GM18951 (cell line): Measurements from ENCODE around the gene MRPL45.
"Not testable (repeated sequence)": the region's sequence is repeated elsewhere in the genome, so short reads cannot be mapped to it uniquely, and the experiment has no call there.

ENCODE experiments used
- POLR2A ChIP-seq: IDR thresholded peaks from 4 replicates; pipeline ENCODE4 v1.6.1; 2011; ENCODE audit warnings: mild to moderate bottlenecking; ENCODE audit not compliant: insufficient read length, insufficient read depth; ENCODE audit errors: extremely low read depth
- in situ Hi-C: fragments of 300-500 bp; cut with MboI; formaldehyde crosslinking; loops from one replicate; pipeline ENCODE4 v1.12.0; 2022; ENCODE audit warnings: low sequenced_read_pairs, mixed read lengths, inconsistent platforms; ENCODE audit not compliant: unreplicated experiment

Gene MRPL45

GRCh38 chr17:38296834-38297517 lies at the start of gene MRPL45:
TSS of gene MRPL45 (plus strand) at chr17:38297168. CDS start at chr17:38297184, 16 bp downstream.
- TF ChIP-seq POLR2A: peak; percentile 44
- in situ Hi-C loops: not testable (repeated sequence)

- in situ Hi-C loops: not testable (repeated sequence)
Measured at GRCh38 chr17:38253191-38253590, 43.8 kb upstream of the MRPL45 start.

- in situ Hi-C loops: not testable (repeated sequence)
Measured at GRCh38 chr17:38254357-38254756, 42.6 kb upstream of the MRPL45 start.

- TF ChIP-seq POLR2A: peak; percentile 53
- in situ Hi-C loops: not testable (repeated sequence)
Measured at GRCh38 chr17:38257013-38257621, 39.9 kb upstream of the MRPL45 start.

- in situ Hi-C loops: not testable (repeated sequence)
Measured at GRCh38 chr17:38265974-38266506, 30.9 kb upstream of the MRPL45 start.

GRCh38 chr17:38266571-38266970 lies 30.4 kb upstream of the MRPL45 start:
- in situ Hi-C loops: not testable (repeated sequence)

- in situ Hi-C loops: not testable (repeated sequence)
Measured at GRCh38 chr17:38268138-38268537, 28.8 kb upstream of the MRPL45 start.

GRCh38 chr17:38269045-38269444 lies 27.9 kb upstream of the MRPL45 start:
- in situ Hi-C loops: not testable (repeated sequence)

GRCh38 chr17:38269552-38269951 lies 27.4 kb upstream of the MRPL45 start:
- in situ Hi-C loops: not testable (repeated sequence)

GRCh38 chr17:38285994-38286393 lies 11.0 kb upstream of the MRPL45 start:
- in situ Hi-C loops: not testable (repeated sequence)

GRCh38 chr17:38286501-38287091 lies 10.4 kb upstream of the MRPL45 start:
- in situ Hi-C loops: not testable (repeated sequence)

- in situ Hi-C loops: not testable (repeated sequence)
Measured at GRCh38 chr17:38288217-38288827, 8.6 kb upstream of the MRPL45 start.

- in situ Hi-C loops: not testable (repeated sequence)
Measured at GRCh38 chr17:38289760-38290159, 7.2 kb upstream of the MRPL45 start.

- in situ Hi-C loops: not testable (repeated sequence)
Measured at GRCh38 chr17:38295602-38296365, 1.2 kb upstream of the MRPL45 start.
